Measurements from ENCODE around the gene BCL6B. TPM values are rescaled to one million over a fixed set of nuclear protein-coding genes. Genes with fewer than 3 reads are reported as not detected.

The BCL6B gene
- total and polyA plus RNA-seq, 8 donors: 1.3 to 3.8 (median 2.3) TPM

DNA sequence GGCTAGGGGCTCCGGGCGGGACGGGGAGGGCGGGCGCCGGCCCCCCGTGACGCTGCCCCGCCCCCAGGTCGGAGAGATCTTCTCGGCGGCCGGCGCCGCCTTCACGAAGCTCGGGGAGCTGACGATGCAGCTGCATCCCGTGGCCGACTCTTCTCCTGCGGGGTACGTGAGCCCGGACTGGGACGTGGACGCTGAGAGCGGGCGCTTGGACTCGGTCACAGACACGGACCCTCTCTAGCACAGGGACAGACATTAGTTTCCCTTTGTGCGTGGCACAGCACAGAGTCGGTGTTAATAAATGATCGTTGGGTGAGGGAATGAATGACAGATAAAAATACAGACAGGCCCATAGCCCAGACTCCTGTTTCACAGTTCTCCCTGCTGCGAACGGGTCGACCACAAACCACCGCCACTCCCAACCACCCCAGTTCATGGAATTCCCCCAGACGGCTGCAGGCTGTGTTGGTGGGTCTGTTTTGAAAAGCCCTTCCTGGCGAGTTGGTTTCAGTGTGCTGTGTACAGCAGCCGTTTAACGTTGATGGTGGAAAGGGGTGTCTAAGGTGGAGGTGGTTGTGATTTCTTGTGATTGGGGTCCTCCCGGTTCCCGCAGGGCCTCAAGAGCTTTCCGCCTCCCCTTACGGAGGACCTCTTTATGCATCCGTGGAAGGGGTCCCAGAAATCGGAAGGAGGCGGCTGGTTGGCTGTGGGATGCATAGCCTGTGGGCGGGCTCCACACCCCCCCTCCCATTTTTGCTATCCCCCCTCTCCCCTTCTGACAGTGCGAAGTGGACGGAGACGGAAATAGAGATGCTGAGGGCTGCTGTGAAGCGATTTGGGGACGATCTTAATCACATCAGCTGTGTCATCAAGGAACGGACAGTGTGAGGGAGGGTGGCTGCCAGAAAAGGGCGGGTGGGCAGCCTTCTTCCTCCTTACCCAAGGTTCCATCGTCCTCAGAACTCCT is 7.6 kb upstream of the BCL6B start:
- ATAC-seq (peak in 1 of 4 donors; percentile 0), FAIRE-seq (no peak), DNase-seq (peak in 1 of 6 donors; percentile 55)
- Histone ChIP-seq H3K36me3 (no peaks in the 10 kb centered on the region), H3K4me3 (peak overlapping the region; percentile 42 to 87 (median 76)), H3K9me3 (no peaks in the 10 kb centered on the region), H3K4me1 (peaks cover 8 to 18% (median 13%) of the 10 kb centered on the region in 3 donors), H3K27ac (peak overlapping the region; percentile 81 to 99 (median 97)), H3K27me3 (no peaks in the 10 kb centered on the region)
- TF ChIP-seq, protein P1, sequence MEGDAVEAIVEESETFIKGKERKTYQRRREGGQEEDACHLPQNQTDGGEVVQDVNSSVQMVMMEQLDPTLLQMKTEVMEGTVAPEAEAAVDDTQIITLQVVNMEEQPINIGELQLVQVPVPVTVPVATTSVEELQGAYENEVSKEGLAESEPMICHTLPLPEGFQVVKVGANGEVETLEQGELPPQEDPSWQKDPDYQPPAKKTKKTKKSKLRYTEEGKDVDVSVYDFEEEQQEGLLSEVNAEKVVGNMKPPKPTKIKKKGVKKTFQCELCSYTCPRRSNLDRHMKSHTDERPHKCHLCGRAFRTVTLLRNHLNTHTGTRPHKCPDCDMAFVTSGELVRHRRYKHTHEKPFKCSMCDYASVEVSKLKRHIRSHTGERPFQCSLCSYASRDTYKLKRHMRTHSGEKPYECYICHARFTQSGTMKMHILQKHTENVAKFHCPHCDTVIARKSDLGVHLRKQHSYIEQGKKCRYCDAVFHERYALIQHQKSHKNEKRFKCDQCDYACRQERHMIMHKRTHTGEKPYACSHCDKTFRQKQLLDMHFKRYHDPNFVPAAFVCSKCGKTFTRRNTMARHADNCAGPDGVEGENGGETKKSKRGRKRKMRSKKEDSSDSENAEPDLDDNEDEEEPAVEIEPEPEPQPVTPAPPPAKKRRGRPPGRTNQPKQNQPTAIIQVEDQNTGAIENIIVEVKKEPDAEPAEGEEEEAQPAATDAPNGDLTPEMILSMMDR (IDR thresholded peaks at IDR 0.05): no peak
- 19 to 27% methylated on average over 44 to 56 of the region's 56 CpGs for WGBS, 2 donors
- intact Hi-C loops (cut with DNase I): no loop called here

DNA sequence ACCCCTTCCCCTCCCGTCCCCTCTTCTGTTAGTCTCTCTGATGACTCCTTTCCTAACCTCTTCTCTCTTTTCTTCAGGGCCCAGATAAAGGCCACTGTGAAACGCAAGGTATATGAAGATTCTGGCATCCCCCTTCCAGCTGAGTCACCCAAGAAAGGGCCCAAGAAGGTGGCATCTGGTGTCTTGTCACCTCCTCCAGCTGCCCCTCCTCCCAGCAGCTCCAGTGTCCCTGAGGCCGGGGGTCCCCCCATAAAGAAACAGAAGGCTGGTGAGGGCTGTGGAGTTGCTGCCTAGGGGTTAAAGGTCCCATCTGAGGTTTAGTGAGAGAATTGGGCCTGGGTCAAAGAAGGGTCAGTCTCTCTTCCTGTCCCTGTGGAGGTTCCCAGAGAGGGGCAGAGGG is 6.4 kb upstream of the BCL6B start:
- TF ChIP-seq, protein P1 (IDR thresholded peaks at IDR 0.05): no peak
- H3K4me1 ChIP-seq: peaks cover 0 to 10% (median 2%) of the 10 kb centered on the region in 3 donors

DNA sequence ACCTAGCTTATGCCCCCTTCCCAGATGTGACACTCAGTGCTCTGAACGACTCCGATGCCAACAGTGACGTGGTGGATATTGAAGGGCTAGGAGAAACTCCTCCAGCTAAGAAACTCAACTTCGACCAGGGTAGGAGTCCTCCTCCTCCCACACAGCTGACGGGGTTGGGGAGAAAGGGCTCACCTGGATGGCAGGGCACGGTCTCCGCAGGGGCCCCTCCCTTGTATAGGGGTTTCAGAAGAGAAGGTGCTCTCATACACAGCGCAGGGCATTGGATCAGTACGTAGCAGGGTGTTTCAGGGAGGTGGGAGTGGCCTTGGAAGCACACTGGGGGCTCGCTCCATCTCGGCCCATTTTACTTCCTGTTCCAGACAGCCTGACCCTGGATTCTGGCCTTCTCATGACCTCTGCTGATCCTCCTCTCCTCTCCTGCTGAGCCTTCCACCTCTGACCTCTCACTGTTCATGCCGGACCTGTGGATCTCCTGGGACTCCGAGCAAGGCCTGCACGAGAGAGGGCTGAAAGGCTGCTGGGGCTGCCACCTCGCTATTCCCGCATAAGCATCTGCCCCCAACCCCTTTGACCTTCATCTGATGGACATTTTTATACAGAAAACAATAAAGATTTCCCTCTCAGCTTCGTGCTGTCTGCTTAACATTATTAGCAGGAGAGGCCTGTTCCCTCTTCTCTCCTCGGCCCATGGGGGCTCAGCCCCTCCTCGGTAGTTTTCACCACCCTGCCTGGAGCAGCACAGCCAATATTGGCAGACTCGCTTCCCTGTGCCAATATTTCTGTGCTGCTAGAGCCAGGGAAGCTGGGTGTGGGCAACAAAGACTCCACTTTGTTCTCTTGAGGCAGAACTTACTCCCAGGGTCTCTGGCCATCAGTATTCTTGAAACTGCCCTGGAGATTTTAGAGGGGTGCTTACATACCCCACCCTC is 5.7 kb upstream of the BCL6B start:
- WGBS, 2 donors: 83 to 84% methylated on average over 20 of the region's 20 CpGs
- H3K9me3 ChIP-seq: no peaks in the 10 kb centered on the region
- FAIRE-seq (no peak), ATAC-seq (no peak), DNase-seq (no peak)
- H3K36me3 ChIP-seq: no peaks in the 10 kb centered on the region
- peaks cover 0 to 12% (median 0%) of the 10 kb centered on the region in 3 donors for H3K4me1 ChIP-seq
- H3K27me3 ChIP-seq: no peaks in the 10 kb centered on the region
- TF ChIP-seq, protein P1 (IDR thresholded peaks at IDR 0.05): no peak
- intact Hi-C loops (cut with DNase I): no loop called here
- H3K27ac ChIP-seq: peak overlapping the region in 1 of 4 donors; percentile 70
- no peak overlapping the region for H3K4me3 ChIP-seq

More for the DNA sequence above, 6.4 kb upstream of the BCL6B start:
- ATAC-seq (no peak), FAIRE-seq (no peak), DNase-seq (no peak)
- H3K4me3 ChIP-seq: no peak overlapping the region
- WGBS, 2 donors: 87 to 92% methylated on average over 3 of the region's 3 CpGs
- no peak overlapping the region for H3K27ac ChIP-seq
- no peaks in the 10 kb centered on the region for H3K36me3 ChIP-seq
- intact Hi-C loops (cut with DNase I): no loop called here
- H3K9me3 ChIP-seq: no peaks in the 10 kb centered on the region
- no peaks in the 10 kb centered on the region for H3K27me3 ChIP-seq

DNA sequence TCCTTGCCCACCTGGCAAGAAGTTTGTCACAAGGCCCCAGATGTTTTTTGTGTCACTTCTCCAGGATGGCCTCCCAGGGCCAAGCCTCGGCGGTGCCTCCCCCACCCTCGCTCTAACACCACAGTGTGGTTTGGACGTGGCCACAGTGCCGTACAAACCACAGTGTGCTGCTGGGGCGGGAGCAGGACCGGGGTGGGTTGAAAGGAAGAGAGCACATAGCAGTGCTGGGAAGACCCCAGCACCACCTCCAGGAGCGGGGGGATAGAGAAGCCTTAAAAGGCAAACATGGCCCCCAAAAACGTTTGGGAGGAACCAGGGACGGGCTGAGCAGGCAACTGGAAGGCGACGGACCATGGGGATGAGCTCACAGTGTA is 5.0 kb upstream of the BCL6B start:
- peak in 1 of 6 donors; percentile 22 for DNase-seq
- no peak for FAIRE-seq
- intact Hi-C loops (cut with DNase I): no loop called here
- Histone ChIP-seq H3K36me3 (no peaks in the 10 kb centered on the region), H3K4me3 (peak overlapping the region in 1 of 4 donors; percentile 52), H3K27ac (peak overlapping the region in 1 of 4 donors; percentile 70), H3K27me3 (no peaks in the 10 kb centered on the region), H3K9me3 (no peaks in the 10 kb centered on the region), H3K4me1 (peaks cover 0 to 12% (median 0%) of the 10 kb centered on the region in 3 donors)
- ATAC-seq: no peak
- WGBS, 2 donors: 81 to 83% methylated on average over 12 of the region's 12 CpGs
- TF ChIP-seq, protein P1 (IDR thresholded peaks at IDR 0.05): no peak
